GM23338 (cell line): ENCODE measurements around the gene HGF. TPM values are rescaled to one million over a fixed set of nuclear protein-coding genes. Genes with fewer than 3 reads are reported as not detected.

ENCODE experiments used
- ATAC-seq: fragments of 200-7000 bp; cut with Tn5 transposase; 3 replicates; pipeline ENCODE4 v1.9.1; 2020
- DNase-seq: peaks from one replicate; pipeline ENCODE4 v3.0.0-alpha.2; 2015; ENCODE audit warnings: low spot score
- H2AFZ ChIP-seq: fragments of 200-600 bp; sonication (generic); 2 replicates; pipeline ENCODE4 v1.8.0; 2016; ENCODE audit warnings: antibody characterized with exemption, mild to moderate bottlenecking, moderate library complexity
- H3F3A ChIP-seq: fragments of 200-600 bp; sonication (generic); replicated peaks from 2 replicates; pipeline ENCODE4 v1.8.0; 2017; ENCODE audit warnings: antibody characterized with exemption, mixed run types, low read depth
- H3K27ac ChIP-seq: fragments of 200-600 bp; sonication (generic); 2 replicates; pipeline ENCODE4 v1.6.1; 2016; ENCODE audit warnings: low read depth
- H3K27me3 ChIP-seq: fragments of 200-600 bp; sonication (generic); 2 replicates; pipeline ENCODE4 v1.8.0; 2016; ENCODE audit warnings: mild to moderate bottlenecking, mixed run types, moderate library complexity; ENCODE audit not compliant: insufficient read depth
- H3K36me3 ChIP-seq: fragments of 200-600 bp; sonication (generic); 2 replicates; pipeline ENCODE4 v1.8.0; 2016; ENCODE audit warnings: mild to moderate bottlenecking; ENCODE audit not compliant: insufficient read depth
- H3K4me1 ChIP-seq: fragments of 200-600 bp; sonication (generic); 2 replicates; pipeline ENCODE4 v1.8.0; 2016; ENCODE audit warnings: mild to moderate bottlenecking, moderate library complexity; ENCODE audit not compliant: insufficient read depth
- H3K4me2 ChIP-seq: fragments of 200-600 bp; sonication (generic); 2 replicates; pipeline ENCODE4 v1.7.1; 2017; ENCODE audit warnings: mixed run types
- H3K4me3 ChIP-seq: fragments of 200-600 bp; sonication (generic); 2 replicates; pipeline ENCODE4 v1.6.1; 2016; ENCODE audit warnings: mixed run types
- H3K79me2 ChIP-seq: fragments of 200-600 bp; sonication (generic); replicated peaks from 2 replicates; pipeline ENCODE4 v1.8.0; 2017; ENCODE audit warnings: mild to moderate bottlenecking; ENCODE audit not compliant: insufficient read depth
- H3K9me2 ChIP-seq: fragments of 200-600 bp; sonication (generic); 2 replicates; pipeline ENCODE4 v1.8.0; 2017; ENCODE audit not compliant: insufficient read depth
- H4K20me1 ChIP-seq: fragments of 200-600 bp; sonication (generic); replicated peaks from 2 replicates; pipeline ENCODE4 v1.8.0; 2017; ENCODE audit warnings: mild to moderate bottlenecking; ENCODE audit not compliant: insufficient read depth
- H3K27ac Mint-ChIP-seq: 2 replicates; pipeline ENCODE4 v1.8.0; 2020; ENCODE audit warnings: inconsistent platforms, mild to moderate bottlenecking, moderate library complexity, mixed read lengths
- H3K27me3 Mint-ChIP-seq: 3 replicates; pipeline ENCODE4 v1.8.0; 2022; ENCODE audit warnings: low read depth, mild to moderate bottlenecking, moderate library complexity, mixed read lengths, inconsistent platforms; ENCODE audit not compliant: insufficient read depth, poor library complexity
- H3K36me3 Mint-ChIP-seq: 3 replicates; pipeline ENCODE4 v1.8.0; 2021; ENCODE audit warnings: low read depth, mild to moderate bottlenecking, inconsistent platforms, moderate library complexity, mixed read lengths
- H3K4me1 Mint-ChIP-seq: 3 replicates; pipeline ENCODE4 v1.8.0; 2020; ENCODE audit warnings: mild to moderate bottlenecking, inconsistent platforms, mixed read lengths
- H3K4me3 Mint-ChIP-seq: 3 replicates; pipeline ENCODE4 v1.8.0; 2021; ENCODE audit warnings: moderate library complexity, mild to moderate bottlenecking, inconsistent platforms, mixed read lengths
- H3K9me3 Mint-ChIP-seq: 3 replicates; pipeline ENCODE4 v1.8.0; 2020; ENCODE audit warnings: moderate library complexity, mild to moderate bottlenecking, inconsistent platforms, mixed read lengths
- CREB1 ChIP-seq: fragments of 250-450 bp; sonication (Bioruptor Pico); IDR thresholded peaks from 2 replicates; pipeline ENCODE4 v1.5.0; 2020; ENCODE audit warnings: low read depth, mild to moderate bottlenecking, moderate library complexity
- CTCF ChIP-seq, 2 experiments: fragments of 200-600 bp in 1 of 2; sonication (generic) in 1 of 2; conservative IDR thresholded peaks; 2 replicates each; pipeline versions ENCODE4 v1.5.1 to v1.6.1; 2016 to 2017; ENCODE audit warnings: antibody characterized with exemption in 2 of 2, low read depth in 2 of 2, mild to moderate bottlenecking in 2 of 2, moderate library complexity in 1 of 2
- ETS1 ChIP-seq: IDR thresholded peaks from 2 replicates; pipeline ENCODE4 v1.6.1; 2016; ENCODE audit warnings: antibody characterized with exemption
- EZH2 ChIP-seq: fragments of 200-600 bp; sonication (generic); IDR thresholded peaks from one replicate; pipeline ENCODE4 v1.8.0; 2017; ENCODE audit warnings: antibody characterized with exemption, mild to moderate bottlenecking, low read depth; ENCODE audit not compliant: unreplicated experiment
- EZH2phosphoT487 ChIP-seq: fragments of 200-600 bp; sonication (generic); IDR thresholded peaks from one replicate; pipeline ENCODE4 v1.8.1; 2018; ENCODE audit warnings: antibody characterized with exemption; ENCODE audit not compliant: unreplicated experiment
- NANOG ChIP-seq: IDR thresholded peaks from 2 replicates; pipeline ENCODE4 v1.6.1; 2016; ENCODE audit warnings: antibody characterized with exemption, borderline replicate concordance
- POLR2AphosphoS5 ChIP-seq: IDR thresholded peaks from 2 replicates; pipeline ENCODE4 v1.6.1; 2016; ENCODE audit warnings: antibody characterized with exemption, low read depth
- REST ChIP-seq: IDR thresholded peaks from one replicate; pipeline ENCODE4 v1.6.1; 2018; ENCODE audit warnings: antibody characterized with exemption; ENCODE audit not compliant: unreplicated experiment
- ZNF114 ChIP-seq: fragments of 250-450 bp; sonication (Bioruptor Pico); IDR thresholded peaks from 2 replicates; pipeline ENCODE4 v1.5.0; 2020; ENCODE audit warnings: mild to moderate bottlenecking, moderate library complexity
- ZNF331 ChIP-seq: fragments of 250-450 bp; sonication (Bioruptor Pico); IDR thresholded peaks from 2 replicates; pipeline ENCODE4 v1.5.0; 2020; ENCODE audit warnings: low read depth, mild to moderate bottlenecking, moderate library complexity
- ZNF462 ChIP-seq: fragments of 250-450 bp; sonication (Bioruptor Pico); IDR thresholded peaks from 2 replicates; pipeline ENCODE4 v1.5.0; 2020; ENCODE audit warnings: mild to moderate bottlenecking, moderate library complexity
- polyA plus RNA-seq: library from polyadenylated mRNA; unstranded; fragments of >200 nt; fragmentation: Nextera tagmentation; extraction: Ambion mirVana; gene quantifications from 2 replicates; pipeline ENCODE4 v1.2.1, GENCODE V29; 2016
- total RNA-seq: library from RNA; depleted of rRNA; stranded (reverse); fragments of >200 nt; shearing (Covaris generic); gene quantifications from 2 replicates; pipeline ENCODE4 v1.2.3, GENCODE V29; 2014

Gene HGF
- total and polyA plus RNA-seq, 2 experiments from 2014 or later = 0.24 to 1.1 TPM

- no peak overlapping the region for H2AFZ ChIP-seq
- no peak overlapping the region for H3K4me3 ChIP-seq
- Mint-ChIP-seq H3K4me3 (no peak overlapping the region), H3K36me3 (no peaks in the 10 kb centered on the region), H3K27me3 (no peaks in the 10 kb centered on the region), H3K4me1 (peaks cover 16% of the 10 kb centered on the region; the same call in 2 of the 3 replicates), H3K27ac (no peak overlapping the region), H3K9me3 (no peaks in the 10 kb centered on the region)
- H3K9me2 ChIP-seq = no peaks in the 10 kb centered on the region
- no peak for ATAC-seq
- no peaks in the 10 kb centered on the region for H4K20me1 ChIP-seq
- H3K4me1 ChIP-seq = peaks cover 12% of the 10 kb centered on the region; the same call in 1 of the 2 replicates
- H3K79me2 ChIP-seq = no peaks in the 10 kb centered on the region
- H3F3A ChIP-seq = no peaks in the 10 kb centered on the region
- no peak for TF ChIP-seq NANOG
- no peak for TF ChIP-seq ZNF114 (CRISPR knock-in tag)
- TF ChIP-seq REST = no peak
- TF ChIP-seq ZNF331 = no peak
- TF ChIP-seq ZNF462 = no peak
- no peak for TF ChIP-seq ETS1
- no peak for TF ChIP-seq EZH2phosphoT487
- TF ChIP-seq CTCF (conservative IDR thresholded peaks at IDR 0.05; ENCODE audit: low read depth in 2 of 2) = no peak
- TF ChIP-seq CREB1 (CRISPR knock-in tag) = no peak
- TF ChIP-seq POLR2AphosphoS5 = no peak
- no peak for TF ChIP-seq EZH2
- no peak overlapping the region for H3K4me2 ChIP-seq
- no peak for DNase-seq
- no peak overlapping the region for H3K27ac ChIP-seq
- H3K27me3 ChIP-seq = no peaks in the 10 kb centered on the region
- no peaks in the 10 kb centered on the region for H3K36me3 ChIP-seq
Measured at GRCh38 chr7:81710751-81711150, 59.1 kb downstream of the HGF start.
